Trophoblast cell (in vitro differentiated cells and primary cell): ENCODE data around the gene TPRG1.

Experiments
- DNase-seq, 2 donors: peaks; one replicate each; pipeline ENCODE4 v3.0.0-alpha.2; 2016
- H2AFZ ChIP-seq: 2 replicates; pipeline ENCODE4 v1.6.1; 2013; ENCODE audit warnings: low read length, moderate library complexity, mild to moderate bottlenecking; ENCODE audit not compliant: insufficient read depth, poor library complexity
- H2AK5ac ChIP-seq: 2 replicates; pipeline ENCODE4 v1.6.1; 2013; ENCODE audit warnings: mild to moderate bottlenecking, low read length
- H2BK120ac ChIP-seq: 2 replicates; pipeline ENCODE4 v1.6.1; 2013; ENCODE audit warnings: low read length, mild to moderate bottlenecking, moderate library complexity; ENCODE audit not compliant: insufficient read depth, poor library complexity
- H2BK12ac ChIP-seq: 2 replicates; pipeline ENCODE4 v1.6.1; 2013; ENCODE audit warnings: mild to moderate bottlenecking, low read length, moderate library complexity
- H2BK5ac ChIP-seq: 2 replicates; pipeline ENCODE4 v1.6.1; 2013; ENCODE audit warnings: low read length, low read depth, moderate library complexity, mild to moderate bottlenecking; ENCODE audit not compliant: poor library complexity
- H3K14ac ChIP-seq: 2 replicates; pipeline ENCODE4 v1.6.1; 2013; ENCODE audit warnings: mild to moderate bottlenecking, low read length
- H3K18ac ChIP-seq: 2 replicates; pipeline ENCODE4 v1.6.1; 2013; ENCODE audit warnings: mild to moderate bottlenecking, low read length
- H3K23ac ChIP-seq: 2 replicates; pipeline ENCODE4 v1.6.1; 2013; ENCODE audit warnings: low read length
- H3K27ac ChIP-seq: 2 replicates; pipeline ENCODE4 v1.5.1; 2013; ENCODE audit warnings: low read depth, mild to moderate bottlenecking, inconsistent platforms, low read length, moderate library complexity
- H3K27me3 ChIP-seq: 2 replicates; pipeline ENCODE4 v1.6.1; 2013; ENCODE audit warnings: inconsistent platforms, mild to moderate bottlenecking, low read length, moderate library complexity; ENCODE audit not compliant: insufficient read depth
- H3K36me3 ChIP-seq, 2 experiments: 1 replicate in 1 of 2; 2 replicates in 1 of 2; pipeline ENCODE4 v1.6.1; 2013; ENCODE audit warnings: low read length in 2 of 2, mild to moderate bottlenecking in 2 of 2, moderate library complexity in 1 of 2; ENCODE audit not compliant: insufficient read depth in 2 of 2, control insufficient read depth in 1 of 2
- H3K4ac ChIP-seq: 2 replicates; pipeline ENCODE4 v1.6.1; 2013; ENCODE audit warnings: low read depth, mild to moderate bottlenecking, low read length, moderate library complexity
- H3K4me1 ChIP-seq, 2 experiments: 1 replicate in 1 of 2; 2 replicates in 1 of 2; pipeline ENCODE4 v1.6.1; 2013; ENCODE audit warnings: low read length in 2 of 2, mild to moderate bottlenecking in 2 of 2, moderate library complexity in 1 of 2; ENCODE audit not compliant: insufficient read depth in 2 of 2, control insufficient read depth in 1 of 2
- H3K4me2 ChIP-seq: 2 replicates; pipeline ENCODE4 v1.6.1; 2013; ENCODE audit warnings: inconsistent platforms, mild to moderate bottlenecking, low read length, moderate library complexity
- H3K4me3 ChIP-seq: 2 replicates; pipeline ENCODE4 v1.5.1; 2013; ENCODE audit warnings: mild to moderate bottlenecking, low read depth, low read length, inconsistent platforms
- H3K79me1 ChIP-seq: one replicate; pipeline ENCODE4 v1.6.1; 2013; ENCODE audit warnings: low read length
- H3K79me2 ChIP-seq: 2 replicates; pipeline ENCODE4 v1.6.1; 2013; ENCODE audit warnings: low read length, mild to moderate bottlenecking; ENCODE audit not compliant: control insufficient read depth, insufficient read depth, poor library complexity
- H3K9ac ChIP-seq: 2 replicates; pipeline ENCODE4 v1.6.1; 2013; ENCODE audit warnings: mild to moderate bottlenecking, low read length
- H3K9me3 ChIP-seq: 2 replicates; pipeline ENCODE4 v1.6.1; 2013; ENCODE audit warnings: low read depth, mild to moderate bottlenecking, control low read depth, inconsistent platforms, low read length; ENCODE audit not compliant: insufficient read depth
- H4K12ac ChIP-seq: 2 replicates; pipeline ENCODE4 v1.6.1; 2013; ENCODE audit warnings: low read depth, mild to moderate bottlenecking, low read length, moderate library complexity
- H4K8ac ChIP-seq: 2 replicates; pipeline ENCODE4 v1.6.1; 2013; ENCODE audit warnings: low read depth, mild to moderate bottlenecking, low read length, moderate library complexity
- H4K91ac ChIP-seq: one replicate; pipeline ENCODE4 v1.6.1; 2013; ENCODE audit warnings: low read depth, mild to moderate bottlenecking, low read length, moderate library complexity
- WGBS: extraction: QIAGEN DNeasy Blood & Tissue Kit; methylation state at CpG from one replicate; pipeline ENCODE4 v1.1.7; 2013; ENCODE audit warnings: missing lambda C conversion rate; ENCODE audit not compliant: insufficient read length, insufficient coverage; ENCODE audit errors: extremely low coverage; 5-methylcytosine and 5-hydroxymethylcytosine counted together

TPRG1 gene

DNA sequence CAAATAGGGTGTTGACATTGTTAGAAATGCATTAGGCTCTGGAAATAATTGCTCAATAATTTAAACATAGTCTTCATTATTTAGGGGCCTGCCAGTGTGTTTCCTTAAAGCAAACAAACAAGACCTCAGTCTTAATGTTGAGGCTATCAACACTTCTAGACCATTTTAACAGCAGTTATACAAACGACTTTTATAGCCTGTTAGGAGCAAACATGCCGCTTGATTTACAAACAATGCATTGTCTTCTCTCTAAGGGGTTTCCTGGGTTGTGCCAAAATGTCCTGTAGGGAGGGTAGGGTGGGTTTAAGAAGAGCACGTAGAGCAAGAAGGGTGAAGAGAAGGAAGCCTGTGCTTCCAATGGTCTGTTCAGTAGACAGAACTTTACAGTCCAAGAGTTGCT, 53.7 kb downstream of the TPRG1 start:
- Histone ChIP-seq H2AFZ (no peak overlapping the region), H3K4me2 (no peak overlapping the region), H3K9me3 (no peaks in the 10 kb centered on the region), H4K12ac (no peak overlapping the region), H2BK12ac (no peak overlapping the region), H3K9ac (no peak overlapping the region), H2BK5ac (no peak overlapping the region), H4K8ac (no peak overlapping the region), H3K27ac (no peak overlapping the region), H2AK5ac (no peak overlapping the region), H3K4ac (no peak overlapping the region), H3K18ac (no peak overlapping the region), H4K91ac (no peak overlapping the region), H3K79me1 (peaks cover 2% of the 10 kb centered on the region), H3K79me2 (no peaks in the 10 kb centered on the region), H3K27me3 (no peaks in the 10 kb centered on the region), H2BK120ac (no peak overlapping the region), H3K14ac (no peak overlapping the region), H3K23ac (no peak overlapping the region), H3K4me3 (no peak overlapping the region), H3K36me3 (no peaks in the 10 kb centered on the region), H3K4me1 (no peaks in the 10 kb centered on the region)
- no peak for DNase-seq
- WGBS: no CpG with 5 or more reads among the region's 3 CpGs

DNA sequence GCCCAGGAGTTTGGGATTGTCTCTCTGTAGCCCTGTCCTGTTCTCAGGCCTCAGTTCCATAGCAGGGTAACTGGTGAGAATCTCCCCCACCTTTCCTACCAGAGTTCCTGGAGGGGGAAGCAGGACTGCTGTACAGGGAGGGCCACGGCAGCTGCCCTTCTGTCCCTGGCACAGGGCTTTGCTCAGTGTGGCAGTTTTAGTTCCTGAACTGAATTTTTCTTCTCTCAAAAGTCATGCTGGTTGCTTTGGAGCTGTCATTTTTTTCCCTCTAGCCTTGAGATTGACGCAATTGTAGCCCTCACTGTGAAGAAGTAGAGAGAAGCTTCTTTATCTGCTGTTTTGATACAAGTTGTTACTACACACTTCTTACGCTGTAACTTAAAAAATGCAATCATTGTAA, 55.5 kb downstream of the TPRG1 start:
- no peak overlapping the region for H3K9ac ChIP-seq
- no peak overlapping the region for H3K23ac ChIP-seq
- H2AK5ac ChIP-seq: peak overlapping the region; percentile 46
- H3K9me3 ChIP-seq: no peaks in the 10 kb centered on the region
- no CpG with 5 or more reads among the region's 3 CpGs for WGBS
- H2BK5ac ChIP-seq: no peak overlapping the region
- H3K4me2 ChIP-seq: no peak overlapping the region
- peaks cover 2% of the 10 kb centered on the region for H3K79me1 ChIP-seq
- H3K27ac ChIP-seq: no peak overlapping the region
- no peak overlapping the region for H4K12ac ChIP-seq
- no peak overlapping the region for H3K14ac ChIP-seq
- no peak overlapping the region for H4K8ac ChIP-seq
- DNase-seq: peak in 1 of 2 donors; percentile 66
- no peak overlapping the region for H3K4me3 ChIP-seq
- no peaks in the 10 kb centered on the region for H3K27me3 ChIP-seq
- H3K4ac ChIP-seq: no peak overlapping the region
- no peaks in the 10 kb centered on the region for H3K36me3 ChIP-seq
- no peak overlapping the region for H2AFZ ChIP-seq
- H3K4me1 ChIP-seq: no peaks in the 10 kb centered on the region
- no peak overlapping the region for H3K18ac ChIP-seq
- H2BK12ac ChIP-seq: no peak overlapping the region
- H3K79me2 ChIP-seq: no peaks in the 10 kb centered on the region
- H4K91ac ChIP-seq: no peak overlapping the region
- H2BK120ac ChIP-seq: no peak overlapping the region

GRCh38 chr3:189229196-189229828, 57.5 kb downstream of the TPRG1 start:
- H2AFZ ChIP-seq: no peak overlapping the region
- WGBS: no CpG with 5 or more reads among the region's 5 CpGs

GRCh38 chr3:189232790-189233189, 61.0 kb downstream of the TPRG1 start:
- H3K27ac ChIP-seq: no peak overlapping the region
- no peak overlapping the region for H4K8ac ChIP-seq
- no peak overlapping the region for H2BK12ac ChIP-seq
- no peak overlapping the region for H3K9ac ChIP-seq
- H3K4me2 ChIP-seq: no peak overlapping the region
- no peak overlapping the region for H2BK5ac ChIP-seq
- no peak overlapping the region for H3K4ac ChIP-seq
- no peaks in the 10 kb centered on the region for H3K79me2 ChIP-seq
- H3K4me3 ChIP-seq: no peak overlapping the region
- no peak overlapping the region for H3K14ac ChIP-seq
- no peaks in the 10 kb centered on the region for H3K79me1 ChIP-seq
- H3K23ac ChIP-seq: no peak overlapping the region
- no peaks in the 10 kb centered on the region for H3K27me3 ChIP-seq
- no peak overlapping the region for H2BK120ac ChIP-seq
- no peaks in the 10 kb centered on the region for H3K36me3 ChIP-seq
- no peaks in the 10 kb centered on the region for H3K9me3 ChIP-seq
- no peak overlapping the region for H4K91ac ChIP-seq
- no CpG with 5 or more reads among the region's 3 CpGs for WGBS
- no peak overlapping the region for H2AK5ac ChIP-seq
- DNase-seq: no peak
- no peak overlapping the region for H2AFZ ChIP-seq
- H3K4me1 ChIP-seq: no peaks in the 10 kb centered on the region
- no peak overlapping the region for H4K12ac ChIP-seq
- H3K18ac ChIP-seq: no peak overlapping the region

More at GRCh38 chr3:189229196-189229828, 57.5 kb downstream of the TPRG1 start:
- H3K14ac ChIP-seq: no peak overlapping the region
- peaks cover 2% of the 10 kb centered on the region for H3K79me1 ChIP-seq
- H3K4me3 ChIP-seq: no peak overlapping the region
- H2BK5ac ChIP-seq: no peak overlapping the region
- no peak overlapping the region for H4K12ac ChIP-seq
- no peak overlapping the region for H2AK5ac ChIP-seq
- no peaks in the 10 kb centered on the region for H3K27me3 ChIP-seq
- no peaks in the 10 kb centered on the region for H3K4me1 ChIP-seq
- H3K4ac ChIP-seq: no peak overlapping the region
- no peak overlapping the region for H3K9ac ChIP-seq
- H3K4me2 ChIP-seq: no peak overlapping the region
- no peaks in the 10 kb centered on the region for H3K79me2 ChIP-seq
- DNase-seq: no peak
- no peaks in the 10 kb centered on the region for H3K36me3 ChIP-seq
- H3K18ac ChIP-seq: no peak overlapping the region
- no peak overlapping the region for H2BK12ac ChIP-seq
- H4K91ac ChIP-seq: no peak overlapping the region
- no peaks in the 10 kb centered on the region for H3K9me3 ChIP-seq
- no peak overlapping the region for H3K23ac ChIP-seq
- no peak overlapping the region for H2BK120ac ChIP-seq
- H3K27ac ChIP-seq: no peak overlapping the region
- H4K8ac ChIP-seq: no peak overlapping the region
